ENCODE data around the gene PTMA.

DNA sequence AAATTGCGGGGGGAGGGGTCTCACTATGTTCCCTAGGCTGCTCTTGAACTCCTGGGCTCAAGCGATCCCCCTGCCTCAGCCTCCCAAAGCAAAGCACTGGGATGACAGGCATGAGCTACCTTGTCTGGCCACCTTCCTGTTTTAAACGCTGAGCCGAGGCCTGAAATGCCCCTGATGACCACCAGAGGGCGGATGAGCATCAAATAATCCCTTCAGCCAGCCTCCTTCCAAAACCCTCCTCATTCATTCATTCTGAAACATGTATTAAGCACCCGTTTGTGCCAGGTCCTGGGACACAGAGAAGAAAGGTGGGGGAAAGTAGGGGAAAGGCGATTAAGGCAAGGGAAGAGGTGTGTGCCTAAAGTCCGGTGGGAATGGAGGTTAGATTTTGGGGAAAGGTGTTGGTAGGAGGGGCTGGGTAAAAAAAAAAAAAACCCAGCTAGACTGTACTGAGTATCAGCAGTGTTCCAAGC is 30.7 kb upstream of the PTMA start:
- TF ChIP-seq, protein P1, sequence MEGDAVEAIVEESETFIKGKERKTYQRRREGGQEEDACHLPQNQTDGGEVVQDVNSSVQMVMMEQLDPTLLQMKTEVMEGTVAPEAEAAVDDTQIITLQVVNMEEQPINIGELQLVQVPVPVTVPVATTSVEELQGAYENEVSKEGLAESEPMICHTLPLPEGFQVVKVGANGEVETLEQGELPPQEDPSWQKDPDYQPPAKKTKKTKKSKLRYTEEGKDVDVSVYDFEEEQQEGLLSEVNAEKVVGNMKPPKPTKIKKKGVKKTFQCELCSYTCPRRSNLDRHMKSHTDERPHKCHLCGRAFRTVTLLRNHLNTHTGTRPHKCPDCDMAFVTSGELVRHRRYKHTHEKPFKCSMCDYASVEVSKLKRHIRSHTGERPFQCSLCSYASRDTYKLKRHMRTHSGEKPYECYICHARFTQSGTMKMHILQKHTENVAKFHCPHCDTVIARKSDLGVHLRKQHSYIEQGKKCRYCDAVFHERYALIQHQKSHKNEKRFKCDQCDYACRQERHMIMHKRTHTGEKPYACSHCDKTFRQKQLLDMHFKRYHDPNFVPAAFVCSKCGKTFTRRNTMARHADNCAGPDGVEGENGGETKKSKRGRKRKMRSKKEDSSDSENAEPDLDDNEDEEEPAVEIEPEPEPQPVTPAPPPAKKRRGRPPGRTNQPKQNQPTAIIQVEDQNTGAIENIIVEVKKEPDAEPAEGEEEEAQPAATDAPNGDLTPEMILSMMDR (IDR thresholded peaks at IDR 0.05): peak; percentile 86 to 93 (median 89)
- no peak for TF ChIP-seq POLR2A (IDR thresholded peaks at IDR 0.05)

Measured in heart left ventricle (tissue), 13 donors.